Astrocyte of the cerebellum (primary cell): Measurements from ENCODE around the gene CTIF.

Experiments used
- DNase-seq: peaks from one replicate; pipeline ENCODE4 v3.0.0-alpha.2; 2011; ENCODE audit warnings: low read depth
- H3K4me3 ChIP-seq: 2 replicates; pipeline ENCODE4 v1.5.1; 2011; ENCODE audit warnings: mild to moderate bottlenecking, low read depth, low read length, moderate library complexity
- CTCF ChIP-seq: IDR thresholded peaks from 2 replicates; pipeline ENCODE4 v1.5.1; 2012; ENCODE audit warnings: low read length, low read depth, moderate library complexity, mild to moderate bottlenecking; ENCODE audit errors: missing control alignments
- in situ Hi-C: cut with HindIII; loops from 2 replicates; pipeline ENCODE4 v1.10.0; 2017; ENCODE audit warnings: low sequenced_read_pairs

The CTIF gene

GRCh38 chr18:48601343-48601742 lies 62.5 kb downstream of the CTIF start:
- in situ Hi-C loops = loop anchor here (5.0 kb wide), 1 partner anchor 94 kb away; no protein-coding TSS in a partner anchor
- H3K4me3 ChIP-seq = no peak overlapping the region
- TF ChIP-seq CTCF = no peak
- no peak for DNase-seq

GRCh38 chr18:48602759-48603390 lies 64.0 kb downstream of the CTIF start:
- TF ChIP-seq CTCF = no peak
- DNase-seq = no peak
- H3K4me3 ChIP-seq = no peak overlapping the region
- in situ Hi-C loops = loop anchor here (5.0 kb wide), 1 partner anchor 96 kb away; no protein-coding TSS in a partner anchor

- DNase-seq = peak; percentile 50
- peak; percentile 55 for TF ChIP-seq CTCF
- in situ Hi-C loops = no loop called here
- H3K4me3 ChIP-seq = no peak overlapping the region
Observed at GRCh38 chr18:48605408-48605845, 66.6 kb downstream of the CTIF start.

- peak; percentile 94 for DNase-seq
- no peak overlapping the region for H3K4me3 ChIP-seq
- TF ChIP-seq CTCF = peak; percentile 3
- in situ Hi-C loops = no loop called here
Observed at GRCh38 chr18:48607056-48607984, 68.5 kb downstream of the CTIF start.

GRCh38 chr18:48608581-48608980 lies 69.8 kb downstream of the CTIF start:
- no peak overlapping the region for H3K4me3 ChIP-seq
- TF ChIP-seq CTCF = no peak
- DNase-seq = no peak
- in situ Hi-C loops = no loop called here

- no peak overlapping the region for H3K4me3 ChIP-seq
- no peak for DNase-seq
- in situ Hi-C loops = no loop called here
- no peak for TF ChIP-seq CTCF
Observed at GRCh38 chr18:48609114-48609513, 70.3 kb downstream of the CTIF start.
